ENCODE measurements around the gene KRT32. TPM values are rescaled to one million over a fixed set of nuclear protein-coding genes. Genes with fewer than 3 reads are reported as not detected.

KRT32 gene
- polyA plus RNA-seq, 3 donors, result 0.03 TPM; not detected in 2

- no peak overlapping the region for H3K27ac ChIP-seq (ENCODE audit: low read depth, low read length)
- 53 to 60% (median 54%) methylated on average over 10 to 12 of the region's 12 CpGs for WGBS, 3 donors
These were observed 29.8 kb upstream of the KRT32 start for GRCh38 chr17:41496803-41497484.

DNA sequence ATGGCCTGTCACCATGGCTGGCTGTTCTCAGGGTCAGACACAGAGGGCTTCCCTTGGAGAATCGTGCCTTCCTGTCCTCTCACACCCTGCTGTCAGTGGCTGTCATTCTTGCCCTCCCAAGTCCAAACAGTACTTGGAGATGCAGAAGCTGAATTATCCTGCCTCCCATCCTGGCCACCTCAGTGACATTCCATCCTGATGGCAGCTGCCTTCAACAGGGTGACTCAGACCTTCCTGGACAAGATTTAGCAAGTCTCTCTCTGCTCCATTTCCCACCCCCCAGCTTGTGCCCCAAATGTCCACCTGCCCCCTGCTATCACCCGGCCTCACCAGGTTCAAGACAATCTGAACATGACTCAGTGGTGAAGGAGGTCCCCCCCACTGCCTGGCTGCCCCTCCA is 27.3 kb upstream of the KRT32 start:
- WGBS, 3 donors, result 65 to 76% (median 73%) methylated on average over 2 of the region's 2 CpGs

DNA sequence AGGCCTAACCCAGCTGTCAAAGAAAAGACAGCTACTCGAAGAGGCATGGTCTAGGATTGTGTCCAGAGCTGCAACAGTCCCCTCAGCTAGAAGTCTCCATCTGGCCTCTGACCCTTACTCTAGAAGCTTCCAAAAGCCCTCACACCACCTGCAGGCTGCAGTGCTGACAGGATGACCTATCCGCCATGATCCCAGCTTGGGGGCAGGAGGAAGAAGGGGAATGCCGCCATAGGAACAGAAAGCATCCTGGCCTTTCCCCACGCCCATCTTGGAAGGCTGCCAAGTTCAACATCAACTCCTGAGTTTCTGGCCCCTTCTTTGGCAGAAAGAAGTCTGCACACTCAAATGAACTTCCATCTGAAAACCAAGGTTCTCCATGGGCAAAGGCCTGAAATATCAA is 25.6 kb upstream of the KRT32 start:
- 28 to 41% (median 40%) methylated on average over 4 of the region's 4 CpGs for WGBS, 3 donors
- H3K27ac ChIP-seq (ENCODE audit: low read depth, low read length), result no peak overlapping the region

More for the DNA sequence above, 27.3 kb upstream of the KRT32 start:
- no peak overlapping the region for H3K27ac ChIP-seq (ENCODE audit: low read depth, low read length)

DNA sequence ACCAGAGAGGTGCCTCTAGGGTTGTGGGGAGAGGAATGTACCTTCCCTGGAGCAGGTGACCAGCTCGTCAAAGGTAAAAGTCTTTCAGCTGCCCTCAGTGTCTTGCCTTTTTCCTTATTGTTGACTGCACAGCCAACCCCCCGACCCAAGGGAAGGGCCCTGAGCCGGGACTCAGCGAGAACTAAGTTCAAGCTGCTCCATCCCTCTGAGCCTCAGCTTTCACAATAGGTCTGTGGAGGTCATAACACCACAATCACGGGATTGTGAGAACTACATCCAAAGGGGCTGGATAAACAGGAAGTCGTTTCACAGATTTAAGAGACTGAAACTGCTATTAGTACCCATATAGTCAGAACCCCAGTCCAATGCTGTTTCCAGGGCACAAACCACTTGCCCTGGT is 25.2 kb upstream of the KRT32 start:
- WGBS, 3 donors, result 43 to 52% (median 52%) methylated on average over 6 of the region's 6 CpGs
- H3K27ac ChIP-seq (ENCODE audit: low read depth, low read length), result no peak overlapping the region

GRCh38 chr17:41491476-41491875 is 24.3 kb upstream of the KRT32 start:
- WGBS, 3 donors, result 64 to 89% (median 82%) methylated on average over 2 of the region's 2 CpGs
- H3K27ac ChIP-seq (ENCODE audit: low read depth, low read length), result no peak overlapping the region

DNA sequence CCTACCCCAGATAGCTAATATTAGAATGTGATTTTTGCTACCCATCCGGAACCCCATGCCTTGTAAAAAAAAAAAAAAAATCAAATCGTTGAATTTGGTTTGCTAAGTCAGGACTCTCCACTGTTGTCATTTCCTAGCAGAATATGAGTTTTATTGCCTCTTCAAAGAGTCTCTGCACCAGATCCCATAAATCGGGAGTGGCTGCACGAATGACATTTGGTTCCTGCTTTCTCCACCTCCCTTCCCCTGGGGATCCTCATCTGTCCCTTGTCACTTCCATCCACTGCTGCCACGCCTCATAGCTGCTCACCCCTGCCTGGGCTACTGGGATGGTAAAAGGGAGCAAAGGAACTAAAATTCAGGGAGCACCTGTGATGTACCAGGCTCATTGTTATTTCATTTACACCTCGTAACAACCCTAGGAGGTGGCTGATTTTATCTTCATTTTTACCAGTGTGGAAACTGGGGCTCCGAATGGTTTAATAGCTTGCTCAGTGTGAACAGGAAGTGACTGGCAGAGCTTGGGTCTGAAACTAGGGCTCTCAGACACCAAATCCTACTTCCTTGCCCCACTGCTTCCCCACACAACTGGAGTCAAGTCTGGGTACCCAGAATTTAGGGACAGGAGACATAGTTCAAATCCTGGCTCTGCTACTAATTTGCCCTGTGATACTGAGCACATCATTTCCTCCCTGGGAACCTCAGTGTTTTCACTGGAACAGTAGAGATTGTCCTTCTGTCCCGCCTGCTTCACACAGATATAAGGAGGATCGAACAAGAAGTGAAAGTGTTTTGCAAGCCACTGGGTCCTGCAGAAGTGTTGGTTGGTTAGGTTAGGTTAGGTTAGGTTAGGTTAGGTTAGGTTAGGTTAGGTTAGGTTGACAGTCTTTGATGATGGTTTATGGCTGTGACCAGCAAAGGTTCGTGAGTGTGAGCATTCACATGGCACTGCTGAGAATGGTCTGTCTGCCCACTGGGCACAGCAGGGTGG is 23.1 kb upstream of the KRT32 start:
- H3K27ac ChIP-seq (ENCODE audit: low read depth, low read length), result no peak overlapping the region
- WGBS, 3 donors, result 63 to 75% (median 67%) methylated on average over 10 of the region's 10 CpGs

GRCh38 chr17:41489531-41489930 is 22.3 kb upstream of the KRT32 start, which contains the start of gene KRT36:
Gene KRT36 (minus strand): TSS chr17:41489910. CDS start chr17:41489864, 46 bp downstream.
- no peak within 1 kb of the TSS for H3K27ac ChIP-seq (ENCODE audit: low read depth, low read length)
- 86 to 95% (median 94%) methylated on average over 12 of the region's 12 CpGs for WGBS, 3 donors

GRCh38 chr17:41486809-41487530 is 19.8 kb upstream of the KRT32 start:
- WGBS, 3 donors, result 55 to 68% (median 63%) methylated on average over 29 of the region's 29 CpGs
- no peak overlapping the region for H3K27ac ChIP-seq (ENCODE audit: low read depth, low read length)

DNA sequence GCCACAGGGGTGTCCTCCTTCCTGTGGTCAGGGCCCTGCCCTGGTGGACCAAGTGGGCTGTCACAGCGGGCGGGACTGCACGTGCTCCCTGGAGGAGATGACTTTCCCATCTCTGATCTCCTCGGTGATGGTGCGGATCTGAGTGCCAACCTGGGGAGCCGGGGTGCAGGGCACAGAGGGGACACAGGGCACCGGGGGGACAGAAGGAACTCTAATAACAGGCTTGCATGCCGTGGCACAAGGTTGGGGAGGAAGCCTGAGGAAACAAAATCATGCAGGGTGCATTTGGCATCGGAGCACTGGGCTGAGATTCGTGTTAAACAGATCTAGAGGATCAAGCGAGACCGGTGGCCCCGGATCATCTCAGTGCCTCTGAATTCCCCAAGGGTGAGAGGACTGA is 19.1 kb upstream of the KRT32 start:
- WGBS, 3 donors, result 85 to 94% (median 93%) methylated on average over 13 of the region's 13 CpGs

GRCh38 chr17:41484920-41485904 is 18.0 kb upstream of the KRT32 start:
- 82 to 88% (median 86%) methylated on average over 8 of the region's 8 CpGs for WGBS, 3 donors
- no peak overlapping the region for H3K27ac ChIP-seq (ENCODE audit: low read depth, low read length)

More for the DNA sequence above, 19.1 kb upstream of the KRT32 start:
- no peak overlapping the region for H3K27ac ChIP-seq (ENCODE audit: low read depth, low read length)

DNA sequence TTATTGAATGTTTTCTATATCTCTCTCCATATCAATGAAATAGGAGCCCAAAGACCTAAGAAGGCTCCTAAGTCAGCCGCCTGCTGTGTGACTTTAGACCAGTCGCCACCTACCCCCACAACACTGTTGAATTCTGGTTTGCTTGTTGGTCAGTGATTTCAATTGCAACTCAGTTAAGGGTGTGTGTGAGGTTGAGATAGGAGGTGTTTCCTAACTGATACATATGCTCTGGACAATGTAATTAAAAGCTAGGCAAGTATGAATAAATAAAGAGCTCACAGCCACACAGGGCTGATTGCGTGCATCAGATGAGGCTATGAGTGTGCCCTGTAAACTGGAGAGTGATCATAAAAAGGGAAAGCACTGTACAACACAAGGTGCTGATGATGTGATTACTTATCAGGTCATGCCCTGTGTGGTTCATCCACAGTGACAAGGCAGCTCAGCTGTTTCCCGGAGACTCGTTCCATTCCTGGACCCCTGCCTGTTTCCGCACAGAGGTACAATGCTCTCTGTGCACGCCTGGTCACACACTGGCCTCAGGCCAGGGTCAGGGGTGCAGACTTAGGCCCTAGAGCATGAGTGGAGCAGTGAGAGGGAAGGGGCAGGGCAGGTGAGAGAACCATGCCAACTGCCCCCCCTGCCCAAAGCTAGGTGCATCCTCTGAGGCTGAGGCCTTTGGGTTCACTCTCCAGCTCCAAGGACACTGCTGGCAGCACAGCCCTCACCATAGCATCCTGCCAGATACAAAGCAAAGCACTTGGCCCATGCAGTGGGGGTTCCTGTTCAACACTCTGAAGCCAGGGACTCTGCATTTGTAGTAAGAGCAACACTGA is 17.0 kb upstream of the KRT32 start:
- H3K27ac ChIP-seq (ENCODE audit: low read depth, low read length), result no peak overlapping the region
- 68 to 79% (median 68%) methylated on average over 7 of the region's 7 CpGs for whole genome bisulfite sequencing, 3 donors

- H3K27ac ChIP-seq (ENCODE audit: low read depth, low read length), result no peak overlapping the region
- WGBS, 3 donors, result 46 to 83% (median 80%) methylated on average over 9 of the region's 9 CpGs
These were observed 16.3 kb upstream of the KRT32 start for GRCh38 chr17:41483531-41483930.

- 89 to 92% (median 91%) methylated on average over 2 of the region's 2 CpGs for WGBS, 3 donors
- no peak within 1 kb of the TSS for H3K27ac ChIP-seq (ENCODE audit: low read depth, low read length)
These were observed 13.8 kb upstream of the KRT32 start, which contains the start of gene KRT35 for GRCh38 chr17:41481036-41481435. Gene KRT35 (minus strand): TSS chr17:41481151. CDS start chr17:41481097, 54 bp downstream.

- WGBS, 3 donors, result 95 to 96% (median 96%) methylated on average over 10 of the region's 10 CpGs
- no peak overlapping the region for H3K27ac ChIP-seq (ENCODE audit: low read depth, low read length)
These were observed 13.4 kb upstream of the KRT32 start for GRCh38 chr17:41480581-41480980.

DNA sequence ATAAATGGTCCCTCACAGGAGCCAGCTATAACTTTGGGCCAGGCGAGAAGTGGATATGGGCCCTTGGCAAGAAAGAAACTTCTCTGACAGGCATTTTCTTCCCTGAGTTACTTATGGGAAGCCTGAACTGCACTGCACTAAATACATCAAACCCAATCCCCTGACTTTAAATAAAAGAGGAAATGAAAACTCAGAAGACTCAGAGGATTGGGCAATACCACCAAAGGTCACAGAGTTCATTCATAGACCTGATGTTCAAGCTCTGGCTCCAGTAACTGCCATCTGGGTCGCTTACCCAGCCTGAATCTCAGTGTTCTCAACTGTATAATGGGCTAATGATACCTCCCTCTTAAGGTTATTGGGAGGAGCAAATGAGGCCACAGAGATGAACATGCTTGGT is 12.9 kb upstream of the KRT32 start:
- 40 to 61% (median 61%) methylated on average over 2 of the region's 2 CpGs for WGBS, 3 donors
- H3K27ac ChIP-seq (ENCODE audit: low read depth, low read length), result no peak overlapping the region

- WGBS, 3 donors, result 84 to 90% (median 90%) methylated on average over 8 of the region's 8 CpGs
- no peak overlapping the region for H3K27ac ChIP-seq (ENCODE audit: low read depth, low read length)
These were observed 11.1 kb upstream of the KRT32 start for GRCh38 chr17:41478237-41478636.
